Stimulated activated memory B cell treated with anti-CD40 and anti-IgM and Interleukin-4, amounts not matched to agents 10 μg/mL and 1 μg/mL and 100 μg/mL, for 72 hours (primary cell): ENCODE data around the gene METTL23.

ENCODE experiments used
- ATAC-seq: fragments of 150-1000 bp; cut with Tn5 transposase; 2 replicates; pipeline ENCODE4 v1.10.0; 2021
- H3K27ac Mint-ChIP-seq: one replicate; pipeline ENCODE4 v1.8.0; 2022; ENCODE audit warnings: mild to moderate bottlenecking, mixed read lengths
- H3K27me3 Mint-ChIP-seq: one replicate; pipeline ENCODE4 v1.8.0; 2022; ENCODE audit warnings: mixed read lengths
- H3K36me3 Mint-ChIP-seq: one replicate; pipeline ENCODE4 v1.8.0; 2022; ENCODE audit warnings: mixed read lengths
- H3K4me1 Mint-ChIP-seq: one replicate; pipeline ENCODE4 v1.8.0; 2022; ENCODE audit warnings: mixed read lengths
- H3K4me3 Mint-ChIP-seq: one replicate; pipeline ENCODE4 v1.8.0; 2022; ENCODE audit warnings: mild to moderate bottlenecking, moderate library complexity, mixed read lengths
- H3K9me3 Mint-ChIP-seq: one replicate; pipeline ENCODE4 v1.8.0; 2022; ENCODE audit warnings: mixed read lengths

Gene METTL23

GRCh38 chr17:76748657-76749056 lies 22.0 kb downstream of the METTL23 start:
- Mint-ChIP-seq H3K27ac (no peak overlapping the region), H3K4me3 (no peak overlapping the region), H3K36me3 (peaks cover 52% of the 10 kb centered on the region), H3K27me3 (no peaks in the 10 kb centered on the region), H3K9me3 (no peaks in the 10 kb centered on the region), H3K4me1 (peaks cover 5% of the 10 kb centered on the region)
- ATAC-seq, result no peak

DNA sequence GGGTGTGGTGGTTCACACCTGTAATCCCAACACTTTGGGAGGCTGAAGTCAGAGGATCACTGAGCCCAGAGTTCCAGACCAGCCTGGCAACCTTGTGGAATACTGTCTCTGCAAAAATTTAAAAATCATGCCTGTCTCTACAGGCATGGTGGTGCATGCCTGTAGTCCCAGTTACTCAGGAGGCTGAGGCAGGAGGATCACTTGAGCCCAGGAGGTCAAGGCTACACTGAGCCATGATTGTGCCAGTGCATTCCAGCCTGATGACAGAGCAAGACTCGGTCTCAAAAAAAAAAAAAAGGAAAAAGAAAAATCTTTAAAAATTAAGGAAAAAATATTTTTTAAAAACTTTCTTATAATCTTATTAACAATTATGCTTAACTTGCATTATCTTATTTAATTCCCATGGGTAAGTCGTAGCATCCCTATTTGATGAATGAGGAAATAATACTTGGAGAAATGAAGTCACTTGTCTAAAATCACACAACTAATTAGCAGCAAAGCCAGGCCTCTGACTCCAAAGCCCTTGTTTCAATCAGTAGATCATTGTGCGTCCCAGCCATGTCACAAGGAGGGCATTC lies 24.9 kb downstream of the METTL23 start:
- Mint-ChIP-seq H3K36me3 (peaks cover 38% of the 10 kb centered on the region), H3K4me1 (peaks cover 5% of the 10 kb centered on the region), H3K27me3 (no peaks in the 10 kb centered on the region), H3K9me3 (no peaks in the 10 kb centered on the region), H3K27ac (no peak overlapping the region), H3K4me3 (no peak overlapping the region)
- no peak for ATAC-seq

DNA sequence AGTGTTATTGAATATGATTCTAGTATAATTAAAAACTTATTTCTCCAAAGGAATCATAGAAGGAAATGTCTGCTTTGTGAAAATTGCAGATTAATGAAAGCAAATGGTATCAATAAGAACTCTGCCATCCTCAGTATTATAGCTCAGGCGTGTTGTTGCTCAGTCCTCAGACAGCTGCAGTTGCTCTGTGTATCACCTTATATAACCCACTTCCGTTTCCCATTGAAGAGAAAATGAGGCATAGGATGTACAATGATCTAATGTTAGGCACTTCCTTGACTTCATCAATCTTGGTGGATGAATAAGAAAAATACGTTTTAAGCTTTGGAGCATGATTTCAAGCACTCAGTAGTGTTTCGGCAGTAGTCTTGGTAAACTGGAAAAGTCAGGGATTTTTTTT lies 25.4 kb downstream of the METTL23 start:
- no peaks in the 10 kb centered on the region for H3K9me3 Mint-ChIP-seq
- peaks cover 5% of the 10 kb centered on the region for H3K4me1 Mint-ChIP-seq
- H3K36me3 Mint-ChIP-seq, result peaks cover 43% of the 10 kb centered on the region
- H3K27me3 Mint-ChIP-seq, result no peaks in the 10 kb centered on the region
- no peak for ATAC-seq
- no peak overlapping the region for H3K4me3 Mint-ChIP-seq
- no peak overlapping the region for H3K27ac Mint-ChIP-seq

DNA sequence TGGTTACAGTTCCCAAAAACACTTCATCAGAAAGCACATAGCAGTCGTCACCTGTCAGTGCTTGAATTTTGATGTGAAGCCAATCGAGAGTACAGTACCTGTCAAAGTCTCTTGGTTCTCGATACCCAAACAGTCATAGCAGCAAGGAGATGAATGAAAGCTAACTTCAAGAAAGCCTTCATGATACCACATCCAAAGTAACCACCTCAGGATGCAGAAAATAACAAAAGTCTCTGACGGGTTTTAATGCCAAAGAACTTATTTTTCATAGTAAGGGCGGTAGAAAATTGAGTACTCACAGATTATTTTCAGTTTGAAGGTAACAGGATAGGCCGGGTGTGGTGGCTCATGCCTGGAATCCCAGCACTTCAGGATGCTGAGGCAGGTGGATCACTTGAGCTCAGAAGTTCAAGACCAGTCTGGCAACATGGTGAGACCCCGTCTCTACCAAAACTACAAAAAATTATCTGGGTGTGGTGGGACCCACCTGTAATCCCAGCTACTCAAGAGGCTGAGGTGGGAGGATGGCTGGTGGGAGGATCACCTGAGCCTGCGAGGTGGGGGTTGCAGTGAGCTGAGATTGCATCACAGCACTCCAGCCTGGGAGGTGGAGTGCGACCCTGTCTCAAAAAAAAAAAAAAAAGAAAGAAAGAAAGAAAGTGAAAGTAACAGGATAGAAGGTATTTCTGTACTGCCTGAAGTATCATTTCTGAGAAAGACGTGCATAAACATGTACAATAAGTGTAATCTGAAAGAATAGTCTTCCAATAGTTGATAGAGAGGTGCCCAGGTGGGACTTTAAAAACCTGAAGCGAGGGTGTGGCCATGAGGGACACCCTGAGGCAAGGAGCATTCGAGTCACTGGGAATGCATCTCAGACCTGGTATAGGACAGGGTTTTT lies 26.7 kb downstream of the METTL23 start:
- Mint-ChIP-seq H3K27ac (no peak overlapping the region), H3K27me3 (no peaks in the 10 kb centered on the region), H3K4me3 (no peak overlapping the region), H3K9me3 (no peaks in the 10 kb centered on the region), H3K36me3 (peaks cover 42% of the 10 kb centered on the region), H3K4me1 (peaks cover 5% of the 10 kb centered on the region)
- no peak for ATAC-seq

DNA sequence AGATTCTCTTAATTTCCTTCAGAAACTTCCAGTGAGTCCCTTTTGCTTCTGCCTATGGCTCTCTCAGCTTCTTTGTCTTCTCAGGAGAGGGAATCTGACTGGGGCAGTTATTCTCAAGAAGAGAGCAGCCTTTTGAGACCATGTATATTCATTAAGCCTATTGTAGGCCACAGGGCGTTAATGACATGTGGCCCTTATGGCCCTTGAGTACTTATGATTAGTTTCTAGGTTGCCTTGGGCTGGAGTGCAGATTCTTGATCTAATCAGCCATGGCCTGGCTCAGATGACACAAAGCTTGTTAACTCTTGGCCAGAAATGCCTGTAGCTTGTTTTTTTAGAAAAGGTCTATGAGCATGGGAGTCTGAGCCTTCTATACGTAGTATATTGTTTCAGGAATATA lies 28.6 kb downstream of the METTL23 start:
- Mint-ChIP-seq H3K4me3 (no peak overlapping the region), H3K9me3 (no peaks in the 10 kb centered on the region), H3K4me1 (peaks cover 5% of the 10 kb centered on the region), H3K36me3 (peaks cover 36% of the 10 kb centered on the region), H3K27ac (no peak overlapping the region), H3K27me3 (no peaks in the 10 kb centered on the region)
- no peak for ATAC-seq

DNA sequence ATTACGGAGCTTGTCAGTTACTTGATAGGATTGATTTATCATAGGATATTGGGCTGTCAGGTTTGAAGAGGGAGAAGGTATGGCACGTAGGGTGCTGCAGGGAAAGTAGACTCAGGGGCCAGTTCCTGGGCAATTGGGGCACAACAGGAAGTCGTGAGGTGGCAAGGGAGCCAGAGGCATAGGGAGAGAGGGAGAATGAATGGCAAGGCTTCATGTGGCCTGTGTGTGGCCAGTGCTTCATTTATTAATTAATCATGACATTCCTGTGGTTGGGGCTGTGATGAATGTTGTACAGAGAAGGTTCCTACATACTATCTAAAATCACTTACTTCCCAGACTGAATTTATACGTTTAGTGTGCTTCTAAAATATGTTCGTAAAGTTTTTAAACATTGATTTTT lies 30.6 kb downstream of the METTL23 start:
- ATAC-seq, result no peak
- Mint-ChIP-seq H3K27me3 (no peaks in the 10 kb centered on the region), H3K4me1 (peaks cover 5% of the 10 kb centered on the region), H3K4me3 (no peak overlapping the region), H3K27ac (no peak overlapping the region), H3K36me3 (peaks cover 44% of the 10 kb centered on the region), H3K9me3 (no peaks in the 10 kb centered on the region)

DNA sequence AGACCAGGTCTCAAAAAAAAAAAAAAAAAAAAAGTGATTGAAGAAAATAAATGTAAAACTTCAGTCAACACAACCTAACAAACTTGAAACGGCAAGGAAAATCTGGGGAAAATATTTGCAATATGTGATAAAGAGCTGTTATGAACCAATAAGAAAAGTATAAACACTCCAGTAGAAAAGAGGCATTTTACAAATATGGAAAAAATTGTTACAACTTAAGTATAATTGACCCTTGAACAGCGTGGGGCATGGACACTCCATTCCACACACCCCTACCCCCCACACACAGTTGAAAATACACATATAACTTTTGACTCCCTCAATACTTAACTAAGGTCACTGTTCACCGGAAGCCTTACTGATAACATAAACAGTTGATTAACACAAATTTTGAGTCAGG lies 31.9 kb downstream of the METTL23 start:
- ATAC-seq, result no peak
- Mint-ChIP-seq H3K4me3 (no peak overlapping the region), H3K36me3 (peaks cover 41% of the 10 kb centered on the region), H3K27ac (no peak overlapping the region), H3K4me1 (no peaks in the 10 kb centered on the region), H3K9me3 (no peaks in the 10 kb centered on the region), H3K27me3 (no peaks in the 10 kb centered on the region)

DNA sequence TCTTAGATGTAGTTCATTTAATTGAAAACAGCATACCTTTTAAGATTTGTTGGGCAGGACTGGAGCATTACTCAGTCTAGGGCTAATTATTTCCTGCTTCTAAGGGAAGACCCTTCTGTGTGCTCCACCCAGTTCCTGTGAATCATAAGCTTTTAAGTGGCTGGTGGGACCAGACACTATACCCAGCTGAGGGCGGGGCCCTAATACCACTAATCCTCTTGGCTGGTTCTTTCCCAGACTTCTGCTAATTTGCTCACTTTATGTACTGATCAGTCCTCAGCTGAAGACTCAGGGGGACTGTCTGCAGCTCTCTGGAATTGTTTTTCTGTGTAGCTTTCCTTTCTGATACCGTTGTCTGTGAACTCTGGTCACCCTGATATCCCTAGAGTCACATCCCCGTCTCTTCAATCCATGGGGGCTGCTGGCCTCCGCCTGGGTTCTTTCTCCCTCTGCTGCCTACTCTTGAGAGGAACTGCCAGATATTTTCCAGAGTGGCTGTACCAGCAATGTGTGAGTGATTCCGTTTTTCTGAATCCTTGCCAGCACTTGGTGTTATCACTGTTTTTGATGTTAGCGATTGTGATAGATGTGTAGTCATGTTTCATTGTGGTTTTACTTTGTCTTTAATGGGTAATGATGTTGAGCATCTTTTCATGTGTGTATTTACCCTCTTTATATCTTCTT lies 46.3 kb downstream of the METTL23 start:
- Mint-ChIP-seq H3K9me3 (no peaks in the 10 kb centered on the region), H3K27ac (no peak overlapping the region), H3K4me3 (no peak overlapping the region), H3K27me3 (no peaks in the 10 kb centered on the region), H3K4me1 (no peaks in the 10 kb centered on the region), H3K36me3 (peaks cover 64% of the 10 kb centered on the region)
- ATAC-seq, result no peak

- Mint-ChIP-seq H3K9me3 (no peaks in the 10 kb centered on the region), H3K27me3 (no peaks in the 10 kb centered on the region), H3K27ac (no peak overlapping the region), H3K4me1 (no peaks in the 10 kb centered on the region), H3K4me3 (no peak overlapping the region), H3K36me3 (peaks cover 57% of the 10 kb centered on the region)
- ATAC-seq, result no peak
These were observed 48.5 kb downstream of the METTL23 start for GRCh38 chr17:76775021-76775600.

DNA sequence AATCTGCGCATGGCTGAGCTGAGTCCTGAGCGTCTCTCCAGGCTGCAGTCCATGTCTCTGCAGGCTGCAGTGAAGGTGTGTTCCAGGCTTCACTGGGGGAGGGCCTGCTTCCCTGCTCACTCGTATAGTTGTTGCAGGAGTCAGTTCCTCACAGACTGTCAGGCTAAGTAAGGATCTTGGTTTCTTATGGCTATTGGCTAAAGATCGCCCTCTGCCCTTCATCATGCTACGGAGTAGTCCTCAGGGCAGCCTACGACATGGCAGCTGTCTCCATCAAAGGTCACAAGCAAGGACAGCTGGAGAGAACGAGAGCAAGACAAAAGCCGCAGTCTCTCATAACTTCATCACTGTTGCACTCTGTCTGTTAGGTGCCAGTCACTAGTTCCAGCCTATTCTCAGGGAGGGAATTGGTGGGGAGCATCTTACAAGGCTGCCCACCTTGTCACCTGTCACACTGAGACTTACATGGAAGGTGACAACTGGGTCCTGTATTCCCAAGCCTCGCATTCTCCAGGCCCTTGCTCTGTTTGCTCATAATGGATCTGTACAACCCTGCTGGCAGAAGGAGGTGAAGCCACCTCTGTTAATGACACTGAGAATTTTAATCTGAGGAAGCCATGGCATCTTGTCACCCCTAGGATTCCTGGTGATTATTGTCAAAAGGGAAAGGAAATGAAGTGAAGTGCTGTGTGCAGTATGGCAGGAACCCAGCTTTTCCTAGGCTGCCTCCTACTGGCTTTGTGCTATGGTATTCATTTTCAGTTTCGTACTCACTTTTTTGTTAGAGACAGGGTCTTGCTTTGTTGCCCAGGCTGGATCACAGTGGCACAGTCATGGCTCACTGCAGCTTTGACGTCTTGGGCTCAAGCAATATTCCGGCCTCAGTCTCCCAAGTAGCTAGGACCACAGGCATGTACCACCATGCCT lies 54.7 kb downstream of the METTL23 start:
- Mint-ChIP-seq H3K4me1 (no peaks in the 10 kb centered on the region), H3K9me3 (no peaks in the 10 kb centered on the region), H3K27me3 (no peaks in the 10 kb centered on the region), H3K27ac (no peak overlapping the region), H3K36me3 (peaks cover 41% of the 10 kb centered on the region), H3K4me3 (no peak overlapping the region)
- ATAC-seq, result no peak

DNA sequence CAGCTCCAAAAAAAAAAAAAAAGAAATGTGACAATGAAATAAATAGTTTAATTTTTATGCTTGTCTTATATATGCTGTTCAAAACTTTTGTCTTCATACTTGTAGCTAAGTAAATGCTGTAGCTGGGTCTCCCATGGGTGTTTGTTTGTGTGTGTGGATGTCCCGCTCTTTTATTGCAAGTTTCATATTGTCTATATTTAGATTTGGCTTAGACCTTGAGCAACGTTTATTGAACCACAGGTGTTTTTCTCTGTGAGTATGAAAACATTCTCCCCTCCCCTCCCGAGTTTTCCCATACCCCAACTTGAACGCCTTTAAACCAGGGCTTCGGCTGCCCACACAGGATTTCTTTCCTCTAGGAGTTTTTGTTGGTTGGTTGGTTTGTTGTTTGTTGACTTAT lies 56.5 kb downstream of the METTL23 start:
- Mint-ChIP-seq H3K4me1 (no peaks in the 10 kb centered on the region), H3K36me3 (peaks cover 31% of the 10 kb centered on the region), H3K27ac (no peak overlapping the region), H3K4me3 (no peak overlapping the region), H3K9me3 (no peaks in the 10 kb centered on the region), H3K27me3 (no peaks in the 10 kb centered on the region)
- ATAC-seq, result no peak
